Liver (tissue), 9 donors: ENCODE data around the gene GSK3B. TPM values are rescaled to one million over a fixed set of nuclear protein-coding genes. Genes with fewer than 3 reads are reported as not detected.

Experiments used
- DNase-seq: peaks from one replicate; pipeline ENCODE4 v3.0.0-alpha.2; 2017; ENCODE audit warnings: low spot score
- H3K27ac ChIP-seq, 2 donors: one replicate each; pipeline ENCODE4 v1.7.0; 2013; ENCODE audit warnings: inconsistent platforms in 2 of 2, low read length in 2 of 2, control low read depth in 1 of 2, low read depth in 1 of 2, mild to moderate bottlenecking in 1 of 2
- H3K27me3 ChIP-seq, 4 donors: one replicate each; pipeline versions ENCODE4 v1.6.1 to v1.7.0; 2013; ENCODE audit warnings: low read length in 3 of 4, inconsistent platforms in 1 of 4, mild to moderate bottlenecking in 1 of 4, moderate library complexity in 1 of 4; ENCODE audit not compliant: control insufficient read depth in 4 of 4, insufficient read depth in 4 of 4
- H3K36me3 ChIP-seq, 4 donors: one replicate each; pipeline versions ENCODE4 v1.6.1 to v1.7.0; 2013; ENCODE audit warnings: low read length in 3 of 4, mild to moderate bottlenecking in 3 of 4, low read depth in 1 of 4, moderate library complexity in 1 of 4; ENCODE audit not compliant: control insufficient read depth in 4 of 4, insufficient read depth in 3 of 4
- H3K4me1 ChIP-seq, 4 donors: one replicate each; pipeline versions ENCODE4 v1.6.1 to v1.7.0; 2013; ENCODE audit warnings: low read length in 3 of 4, mild to moderate bottlenecking in 3 of 4, moderate library complexity in 1 of 4; ENCODE audit not compliant: control insufficient read depth in 4 of 4, insufficient read depth in 4 of 4
- H3K4me3 ChIP-seq, 3 donors: one replicate each; pipeline versions ENCODE4 v1.6.1 to v1.7.0; 2013; ENCODE audit warnings: low read length in 3 of 3, control low read depth in 1 of 3, low read depth in 1 of 3, mild to moderate bottlenecking in 1 of 3
- H3K9ac ChIP-seq, 2 donors: one replicate each; pipeline ENCODE4 v1.7.0; 2013; ENCODE audit warnings: low read length in 2 of 2, mild to moderate bottlenecking in 2 of 2, moderate library complexity in 2 of 2, control low read depth in 1 of 2, low read depth in 1 of 2
- H3K9me3 ChIP-seq, 4 donors: one replicate each; pipeline versions ENCODE4 v1.6.1 to v1.7.0; 2013; ENCODE audit warnings: low read length in 3 of 4; ENCODE audit not compliant: control insufficient read depth in 4 of 4
- ATF3 ChIP-seq: IDR thresholded peaks from 2 replicates; pipeline ENCODE4 v1.6.1; 2016; ENCODE audit warnings: antibody characterized with exemption
- CTCF ChIP-seq: fragments of 150-350 bp; IDR thresholded peaks from 2 replicates; pipeline ENCODE4 v1.5.1; 2017; ENCODE audit warnings: improper control_type of control experiment, low read depth, low read length; ENCODE audit not compliant: missing input control
- FOXA2 ChIP-seq: IDR thresholded peaks from 2 replicates; pipeline ENCODE4 v1.6.1; 2016; ENCODE audit warnings: antibody characterized with exemption
- HNF4A ChIP-seq, 2 donors: conservative IDR thresholded peaks; 2 replicates each; pipeline ENCODE4 v1.6.1; 2016; ENCODE audit warnings: antibody characterized with exemption in 2 of 2, mild to moderate bottlenecking in 2 of 2
- JUND ChIP-seq, 2 donors: IDR thresholded peaks; 2 replicates each; pipeline ENCODE4 v1.6.1; 2016; ENCODE audit warnings: antibody characterized with exemption in 2 of 2
- MAX ChIP-seq: IDR thresholded peaks from 2 replicates; pipeline ENCODE4 v1.6.1; 2016; ENCODE audit warnings: antibody characterized with exemption
- NR2F2 ChIP-seq: IDR thresholded peaks from 2 replicates; pipeline ENCODE4 v1.6.1; 2016; ENCODE audit warnings: antibody characterized with exemption
- RAD21 ChIP-seq, 2 donors: IDR thresholded peaks; 2 replicates each; pipeline ENCODE4 v1.6.1; 2016; ENCODE audit warnings: antibody characterized with exemption in 2 of 2, mild to moderate bottlenecking in 2 of 2
- REST ChIP-seq: IDR thresholded peaks from 2 replicates; pipeline ENCODE4 v1.6.1; 2016; ENCODE audit warnings: antibody characterized with exemption, mild to moderate bottlenecking
- RXRA ChIP-seq, 2 donors: IDR thresholded peaks; 2 replicates each; pipeline ENCODE4 v1.6.1; 2017 to 2018; ENCODE audit warnings: antibody characterized with exemption in 2 of 2, mild to moderate bottlenecking in 1 of 2
- YY1 ChIP-seq: IDR thresholded peaks from 2 replicates; pipeline ENCODE4 v1.6.1; 2016; ENCODE audit warnings: antibody characterized with exemption, mild to moderate bottlenecking
- WGBS: extraction: QIAGEN DNeasy Blood & Tissue Kit; methylation state at CpG from one replicate; pipeline ENCODE4 v1.1.7; 2013; 5-methylcytosine and 5-hydroxymethylcytosine counted together
- polyA plus RNA-seq, 2 donors: library from polyadenylated mRNA; stranded (reverse) in 1 of 2; unstranded in 1 of 2; fragments of 200-250 nt in 1 of 2; fragments of >200 nt in 1 of 2; fragmentation: Nextera tagmentation in 1 of 2; extraction: Ambion mirVana in 1 of 2; gene quantifications; one replicate each; pipeline versions ENCODE4 v1.2.1 to v1.2.3, GENCODE V29; 2013 to 2015
- total RNA-seq, 2 donors: library from RNA; depleted of rRNA; stranded (reverse); fragments of >200 nt; gene quantifications; one replicate each; pipeline ENCODE4 v1.2.3, GENCODE V29; 2014
- donor health status: healthy.
- donor health status: healthy.
- donor health status: healthy.
- donor health status: healthy.
- donor health status: healthy.

The GSK3B gene
- total and polyA plus RNA-seq, 4 donors: 10.5 to 20.8 (median 18.5) TPM

GRCh38 chr3:119808843-119809242 is 285.4 kb downstream of the GSK3B start:
- H3K36me3 ChIP-seq: peaks cover 13 to 38% (median 25%) of the 10 kb centered on the region in 4 donors
- no peak overlapping the region for H3K9ac ChIP-seq
- no peak overlapping the region for H3K27ac ChIP-seq
- 95% methylated on average over 6 of the region's 6 CpGs for WGBS
- H3K27me3 ChIP-seq: no peaks in the 10 kb centered on the region
- no peak for DNase-seq
- H3K9me3 ChIP-seq: no peaks in the 10 kb centered on the region
- H3K4me1 ChIP-seq: peaks cover 0 to 7% (median 1%) of the 10 kb centered on the region in 4 donors
- H3K4me3 ChIP-seq: no peak overlapping the region
- TF ChIP-seq NR2F2: no peak
- TF ChIP-seq CTCF: no peak
- no peak for TF ChIP-seq JUND (IDR thresholded peaks at IDR 0.05)
- TF ChIP-seq RAD21 (IDR thresholded peaks at IDR 0.05): no peak
- TF ChIP-seq RXRA (IDR thresholded peaks at IDR 0.05): no peak
- TF ChIP-seq HNF4A (conservative IDR thresholded peaks at IDR 0.05): no peak
- TF ChIP-seq MAX: no peak
- no peak for TF ChIP-seq FOXA2
- no peak for TF ChIP-seq YY1

GRCh38 chr3:119808244-119808643 is 286.0 kb downstream of the GSK3B start:
- no peaks in the 10 kb centered on the region for H3K27me3 ChIP-seq
- H3K4me1 ChIP-seq: peaks cover 0 to 7% (median under 1%) of the 10 kb centered on the region in 4 donors
- H3K4me3 ChIP-seq: no peak overlapping the region
- no peak overlapping the region for H3K27ac ChIP-seq
- 95% methylated on average over 4 of the region's 4 CpGs for WGBS
- peaks cover 13 to 35% (median 23%) of the 10 kb centered on the region in 4 donors for H3K36me3 ChIP-seq
- no peaks in the 10 kb centered on the region for H3K9me3 ChIP-seq
- H3K9ac ChIP-seq: no peak overlapping the region
- TF ChIP-seq JUND (IDR thresholded peaks at IDR 0.05): no peak
- no peak for TF ChIP-seq CTCF
- TF ChIP-seq REST: no peak
- TF ChIP-seq ATF3: no peak
- no peak for TF ChIP-seq FOXA2
- no peak for DNase-seq
